Left lung (tissue), 10 donors: ENCODE data around the gene CYP51A1. TPM values are rescaled to one million over a fixed set of nuclear protein-coding genes. Genes with fewer than 3 reads are reported as not detected.
"Not testable (repeated sequence)": the region's sequence is repeated elsewhere in the genome, so short reads cannot be mapped to it uniquely, and the experiment has no call there.

Experiments
- ATAC-seq: fragments of 200-7000 bp; cut with Tn5 transposase; one replicate; pipeline ENCODE4 v1.9.1; 2020; ENCODE audit warnings: moderate library complexity
- DNase-seq, 4 donors: peaks; one replicate each; pipeline ENCODE4 v3.0.0-alpha.2; 2013 to 2020
- H3K27ac ChIP-seq, 2 donors: fragments of 200-600 bp; sonication (generic) in 1 of 2; one replicate each; pipeline versions ENCODE4 v1.5.0 to v1.8.0; 2020 to 2021
- H3K27me3 ChIP-seq, 2 donors: fragments of 200-600 bp; sonication (generic) in 1 of 2; one replicate each; pipeline versions ENCODE4 v1.5.0 to v1.8.0; 2020 to 2021
- H3K36me3 ChIP-seq, 2 donors: fragments of 200-600 bp; sonication (generic) in 1 of 2; one replicate each; pipeline versions ENCODE4 v1.5.0 to v1.8.0; 2020 to 2021
- H3K4me1 ChIP-seq, 2 donors: fragments of 200-600 bp; one replicate each; pipeline ENCODE4 v1.8.0; 2021
- H3K4me3 ChIP-seq, 2 donors: fragments of 200-600 bp; sonication (generic) in 1 of 2; one replicate each; pipeline versions ENCODE4 v1.5.0 to v1.8.0; 2020 to 2021; ENCODE audit warnings: mild to moderate bottlenecking in 1 of 2
- H3K9me3 ChIP-seq, 2 donors: fragments of 200-600 bp; sonication (generic) in 1 of 2; one replicate each; pipeline versions ENCODE4 v1.5.0 to v1.8.0; 2020 to 2021
- CTCF ChIP-seq, 2 donors: fragments of 200-600 bp; sonication (generic) in 1 of 2; IDR thresholded peaks; one replicate each; pipeline versions ENCODE4 v1.5.0 to v1.8.0; 2021; ENCODE audit warnings: antibody characterized with exemption in 2 of 2
- intact Hi-C, 2 donors: fragments of 100-400 bp; cut with DNase I; formaldehyde crosslinking; loops; one replicate each; pipeline versions ENCODE4 v1.11.2 to v1.14.2; 2022
- polyA plus RNA-seq, 6 donors: library from polyadenylated mRNA; unstranded; fragments of 120-200 nt; gene quantifications; one replicate each; pipeline ENCODE4 v1.2.1, GENCODE V29; 2013; ENCODE audit not compliant: insufficient read length in 6 of 6
- total RNA-seq, 2 donors: library from RNA; stranded (reverse); fragmentation: NEBNext Ultra II Directional; extraction: Animal tissue kit (Norgen Biotek cat#: 25700); gene quantifications; one replicate each; pipeline ENCODE4 v1.2.1, GENCODE V29; 2021
- donor health status: DM: no; HTN: yes; CAD: no.
- donor health status: DM: no; HTN: no; CAD: no.

The CYP51A1 gene
- total and polyA plus RNA-seq, 8 donors: 35.1 to 271 (median 42.7) TPM

- no peak for TF ChIP-seq CTCF (IDR thresholded peaks at IDR 0.05)
- DNase-seq (no peak), ATAC-seq (no peak)
- no peak overlapping the region for H3K27ac ChIP-seq
- H3K9me3 ChIP-seq: no peaks in the 10 kb centered on the region
- intact Hi-C loops: no loop called here
- no peak overlapping the region for H3K4me3 ChIP-seq
- H3K27me3 ChIP-seq: no peaks in the 10 kb centered on the region
- H3K4me1 ChIP-seq: no peaks in the 10 kb centered on the region
- no peaks in the 10 kb centered on the region for H3K36me3 ChIP-seq
Observed at GRCh38 chr7:92149736-92150239, 15.5 kb upstream of the CYP51A1 start.

GRCh38 chr7:92143192-92143880 is 9.1 kb upstream of the CYP51A1 start:
- H3K27ac ChIP-seq, ATAC-seq, intact Hi-C loops, H3K9me3 ChIP-seq, H3K27me3 ChIP-seq, H3K36me3 ChIP-seq, DNase-seq, H3K4me1 ChIP-seq, H3K4me3 ChIP-seq: not testable (repeated sequence)

- ATAC-seq, intact Hi-C loops, H3K27ac ChIP-seq, DNase-seq, H3K9me3 ChIP-seq, H3K4me1 ChIP-seq, H3K27me3 ChIP-seq, H3K4me3 ChIP-seq, H3K36me3 ChIP-seq: not testable (repeated sequence)
Observed at GRCh38 chr7:92142791-92143190, 8.5 kb upstream of the CYP51A1 start.

GRCh38 chr7:92141161-92141560 is 6.9 kb upstream of the CYP51A1 start:
- no peak overlapping the region for H3K4me3 ChIP-seq
- TF ChIP-seq CTCF (IDR thresholded peaks at IDR 0.05): no peak
- no peaks in the 10 kb centered on the region for H3K4me1 ChIP-seq
- no peak overlapping the region for H3K27ac ChIP-seq
- ATAC-seq (no peak), DNase-seq (no peak)
- intact Hi-C loops: no loop called here
- no peaks in the 10 kb centered on the region for H3K9me3 ChIP-seq
- no peaks in the 10 kb centered on the region for H3K27me3 ChIP-seq
- no peaks in the 10 kb centered on the region for H3K36me3 ChIP-seq

- intact Hi-C loops: no loop called here
- Histone ChIP-seq H3K9me3 (no peaks in the 10 kb centered on the region), H3K4me3 (no peak overlapping the region)
Observed at GRCh38 chr7:92137557-92137956, 3.3 kb upstream of the CYP51A1 start.

More at GRCh38 chr7:92137557-92137956, 3.3 kb upstream of the CYP51A1 start:
- Histone ChIP-seq H3K4me1 (peaks cover 0 to 20% of the 10 kb centered on the region in 2 donors), H3K36me3 (no peaks in the 10 kb centered on the region), H3K27me3 (no peaks in the 10 kb centered on the region), H3K27ac (no peak overlapping the region)
- TF ChIP-seq CTCF (IDR thresholded peaks at IDR 0.05): no peak
- DNase-seq (no peak), ATAC-seq (no peak)
